Activated T-cell treated with anti-CD3 and anti-CD28 coated beads, Interleukin-2, amount 50 U/mL, for 1 hour (primary cell): ENCODE data around the gene OOSP3.
"Not testable (repeated sequence)": the region's sequence is repeated elsewhere in the genome, so short reads cannot be mapped to it uniquely, and the experiment has no call there.

Experiments used
- DNase-seq: peaks from one replicate; pipeline ENCODE4 v3.0.0-alpha.2; 2020

The OOSP3 gene, protein sequence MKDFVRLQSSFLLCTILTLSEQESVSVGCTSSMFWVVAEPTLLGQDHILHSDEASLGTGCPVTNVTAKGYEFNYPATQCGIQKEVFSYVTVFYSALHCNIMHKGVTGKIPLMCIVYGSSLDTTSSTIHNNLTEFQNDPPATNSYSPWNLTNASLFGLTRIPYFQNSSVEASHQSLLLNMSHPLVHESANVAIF

DNA sequence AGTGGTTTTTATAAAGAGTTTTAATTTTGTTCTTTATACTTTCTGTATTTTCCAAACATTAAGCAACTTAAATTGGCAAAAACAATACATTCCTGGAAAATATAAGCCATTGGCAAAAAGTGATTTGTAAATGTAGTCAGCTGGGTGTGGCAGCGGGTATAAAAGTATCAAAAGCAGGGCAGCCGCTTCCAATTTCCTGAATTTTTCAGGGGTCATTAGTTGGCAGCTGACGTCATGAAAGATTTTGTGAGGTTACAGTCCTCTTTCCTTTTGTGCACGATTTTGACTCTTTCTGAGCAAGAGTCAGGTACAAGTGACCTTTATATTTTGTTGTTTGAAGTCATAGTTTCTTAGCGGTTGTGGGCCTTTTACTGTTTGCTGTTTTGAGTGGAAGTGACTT is at the start of gene OOSP3:
Gene OOSP3, plus strand, starts transcription at position 208 of the 400 bp plus-strand sequence. Its CDS starts 27 bp downstream, at position 235.
- DNase-seq: no peak

DNA sequence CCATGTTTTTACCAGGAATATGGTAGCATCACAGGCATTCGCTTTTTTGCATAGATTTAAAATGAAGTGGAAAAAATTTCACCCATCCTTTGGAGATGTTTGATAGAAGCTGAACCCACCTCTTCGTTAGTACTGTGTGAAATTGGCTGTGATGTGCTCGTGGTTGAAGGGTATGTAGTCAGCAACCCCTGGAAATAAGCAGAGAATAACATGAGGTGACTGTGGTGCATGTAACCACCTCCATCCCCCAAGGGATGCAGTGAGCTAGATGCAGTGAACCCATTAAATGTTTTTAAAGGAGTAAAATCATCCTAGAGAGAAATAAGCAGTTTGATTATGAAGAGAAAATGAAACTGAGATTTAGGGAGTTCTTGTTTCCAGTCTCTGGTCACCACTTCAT is 49.2 kb upstream of the OOSP3 start:
- no peak for DNase-seq

DNA sequence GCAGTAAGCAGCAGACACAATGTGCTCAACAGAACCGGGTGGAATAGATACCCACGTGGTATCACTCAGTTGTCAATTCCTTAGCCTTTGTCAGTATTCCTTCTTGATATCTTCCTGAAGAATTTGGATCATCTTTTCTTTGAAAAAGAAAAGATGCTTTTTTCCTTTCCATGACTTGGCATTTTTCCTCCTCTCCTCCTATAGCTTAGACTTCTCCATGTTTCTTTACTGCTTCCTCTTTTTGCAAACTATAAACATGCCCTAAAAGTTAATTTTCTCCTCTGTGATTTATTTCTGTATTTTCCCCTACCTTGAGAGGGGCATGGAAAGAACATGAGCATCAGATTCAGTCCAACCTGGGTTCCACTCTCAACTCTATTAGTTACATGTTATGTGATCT is 45.0 kb upstream of the OOSP3 start:
- no peak for DNase-seq

DNA sequence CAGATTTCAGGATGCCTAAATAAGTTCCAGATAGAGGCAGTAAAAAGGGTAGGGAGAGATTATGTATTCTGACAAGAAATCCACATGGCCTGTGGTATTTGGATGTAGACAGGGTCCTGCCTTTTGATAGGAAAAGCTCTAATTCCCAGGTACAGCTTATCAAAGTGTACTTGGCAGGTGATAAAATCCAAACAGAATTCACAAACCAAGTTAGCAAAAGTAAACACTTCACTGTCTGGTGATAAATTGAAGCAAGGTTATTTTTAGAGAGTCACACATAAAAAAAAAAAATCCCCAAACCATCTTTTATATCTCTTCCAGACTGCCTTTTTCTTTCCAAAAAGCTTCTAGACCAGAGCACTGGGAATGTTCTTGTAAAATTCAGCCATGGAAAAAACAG is 39.0 kb upstream of the OOSP3 start:
- DNase-seq: no peak

DNA sequence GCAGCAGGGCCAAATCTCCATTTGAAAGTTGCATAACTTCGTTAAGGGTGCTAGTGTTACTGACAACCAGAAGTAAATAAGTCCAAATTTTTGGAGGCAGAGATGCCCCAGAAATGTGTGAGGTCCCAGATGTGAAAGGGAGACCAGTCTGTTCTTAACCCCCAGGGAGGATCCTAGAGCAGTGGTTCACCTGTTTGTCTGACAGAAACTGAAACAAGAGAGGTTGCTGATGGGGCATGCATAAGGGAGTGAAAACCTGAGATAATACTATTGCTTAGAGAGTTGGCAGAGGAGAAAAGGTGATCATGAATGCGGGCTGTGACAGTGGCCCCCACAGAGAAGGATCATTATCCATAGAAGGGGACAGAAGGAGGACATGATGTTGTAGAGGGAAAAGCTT is 37.1 kb upstream of the OOSP3 start:
- no peak for DNase-seq

DNA sequence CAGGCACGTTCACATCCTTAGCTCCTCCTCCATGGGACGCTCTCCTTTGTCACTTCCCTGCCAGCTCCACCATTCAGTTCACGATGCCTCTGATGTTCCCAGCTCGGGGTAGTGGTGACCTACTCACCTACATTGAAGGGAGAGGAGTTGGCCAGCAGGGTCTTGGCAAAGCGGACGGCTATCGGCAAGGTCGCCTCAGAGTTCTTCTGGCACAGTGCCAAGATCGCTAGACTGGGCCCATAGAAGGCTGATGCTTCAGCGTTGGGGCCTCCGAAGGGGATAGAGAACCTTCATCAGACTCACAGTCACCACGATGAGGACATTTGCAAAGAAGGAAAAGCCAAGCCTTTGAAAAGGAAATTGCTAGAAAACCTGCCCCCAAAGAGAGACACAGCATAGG is 36.3 kb upstream of the OOSP3 start:
- DNase-seq: no peak

DNA sequence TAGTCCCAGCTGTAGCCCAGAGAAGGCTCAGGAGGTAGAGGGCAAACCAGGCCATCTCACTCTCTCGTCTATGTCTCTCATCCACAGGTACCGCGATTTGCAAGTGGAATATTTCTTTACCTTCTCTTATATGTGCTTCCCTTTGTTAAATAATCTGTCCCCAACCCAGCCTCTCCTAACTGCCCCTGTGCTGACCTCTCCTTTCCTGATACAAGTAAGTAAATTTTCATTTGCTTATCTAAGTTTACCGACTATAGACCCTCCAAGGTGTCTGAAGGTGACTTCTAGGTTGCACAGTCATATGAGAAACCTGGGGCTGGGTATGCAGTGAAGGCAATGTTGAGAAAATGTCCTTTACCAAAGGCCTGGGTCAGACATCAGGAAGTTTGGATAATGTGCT is 33.2 kb upstream of the OOSP3 start, which contains the start of gene CBLIF:
Gene CBLIF, minus strand, starts transcription at position 101 of the 400 bp plus-strand sequence. Its CDS starts 46 bp downstream, at position 55.
- no peak for DNase-seq

DNA sequence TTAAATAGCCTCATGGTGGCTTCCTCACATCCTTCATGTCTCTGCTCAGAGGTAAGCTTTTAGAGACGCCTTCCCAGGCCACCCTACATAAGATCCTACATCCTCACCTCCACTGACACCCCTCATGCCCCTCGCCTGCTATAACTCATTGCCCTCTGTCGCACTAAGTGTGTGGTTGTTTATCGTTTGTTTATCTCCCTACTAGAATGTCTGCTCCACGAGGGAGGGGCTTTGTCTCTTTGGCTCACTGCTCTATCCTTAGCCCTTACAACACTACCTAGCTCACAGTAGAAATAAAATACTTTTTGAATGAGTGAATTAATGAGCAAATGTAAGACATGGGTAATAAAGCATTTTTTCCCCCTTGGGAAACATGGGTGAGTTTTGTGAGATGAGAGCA is 32.0 kb upstream of the OOSP3 start:
- DNase-seq: no peak

DNA sequence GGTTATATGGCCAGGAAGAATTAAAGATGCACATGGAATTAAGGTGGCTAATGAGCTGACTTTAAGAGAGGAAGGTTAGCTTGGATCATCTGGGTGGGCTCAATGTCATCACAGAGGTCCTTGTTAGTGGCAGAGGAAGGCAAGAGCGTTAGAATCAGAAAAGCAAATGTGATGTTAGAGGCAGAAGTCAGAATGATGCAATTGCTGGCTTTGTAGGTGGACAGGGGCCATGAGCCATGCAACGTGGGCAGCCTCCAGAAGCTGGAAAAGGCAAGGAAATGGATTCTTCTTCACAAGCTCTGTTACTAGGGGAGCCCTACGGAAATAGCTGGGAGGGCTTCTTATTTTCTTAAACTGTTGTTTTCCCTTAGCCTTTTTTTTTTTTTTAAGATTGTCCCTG is 31.0 kb upstream of the OOSP3 start:
- DNase-seq: no peak

DNA sequence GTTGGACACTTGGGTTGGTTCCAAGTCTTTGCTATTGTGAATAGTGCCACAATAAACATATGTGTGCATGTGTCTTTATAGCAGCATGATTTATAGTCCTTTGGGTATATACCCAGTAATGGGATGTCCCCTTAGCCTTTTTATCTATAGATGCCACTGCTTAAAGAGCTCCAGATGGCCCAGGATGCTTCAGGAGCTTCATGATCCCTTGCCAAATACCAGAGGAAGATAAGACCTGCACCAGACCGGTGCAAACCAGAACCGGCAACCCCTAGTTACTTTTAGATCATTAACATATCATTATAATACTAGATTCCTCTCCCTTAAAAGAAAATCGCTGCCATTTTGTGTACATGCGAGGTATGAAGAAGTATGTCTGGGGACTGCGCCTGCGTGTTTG is 30.1 kb upstream of the OOSP3 start:
- DNase-seq: not testable (repeated sequence)

DNA sequence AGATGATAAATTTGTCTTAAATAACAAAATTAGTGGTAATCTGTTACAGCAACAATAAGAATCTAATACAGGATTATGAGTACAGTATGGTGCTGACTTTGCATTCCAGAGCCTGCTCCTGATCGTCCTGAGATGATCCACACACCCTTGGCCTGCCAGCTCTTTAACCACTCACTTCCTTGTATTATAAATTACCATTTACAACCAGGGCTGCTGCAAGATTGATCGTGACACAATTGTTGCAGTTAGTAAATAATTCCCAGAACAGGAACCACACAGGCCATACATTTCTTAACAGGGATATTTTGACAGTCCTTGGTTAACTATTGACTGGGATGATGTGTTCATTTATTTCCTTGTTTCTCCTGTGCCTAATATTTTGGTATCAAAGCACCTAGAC is 29.5 kb upstream of the OOSP3 start:
- DNase-seq: no peak

DNA sequence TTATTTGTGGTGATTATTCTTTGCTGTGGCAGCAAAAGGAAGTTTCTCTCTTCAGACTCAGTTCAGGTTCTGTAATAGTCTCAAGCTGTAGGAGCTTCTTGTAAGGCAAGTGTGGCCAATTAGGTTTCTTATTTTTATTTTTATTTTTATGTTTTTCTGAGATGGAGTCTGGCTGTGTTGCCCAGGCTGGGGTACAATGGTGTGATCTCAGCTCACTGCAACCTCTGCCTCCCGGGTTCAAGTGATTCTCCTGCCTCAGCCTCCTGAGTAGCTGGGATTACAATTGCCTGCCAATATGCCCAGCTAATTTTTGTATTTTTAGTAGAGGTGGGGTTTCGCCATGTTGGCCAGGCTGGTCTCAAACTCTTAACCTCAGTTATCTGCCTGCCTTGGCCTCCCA is 29.0 kb upstream of the OOSP3 start:
- DNase-seq: not testable (repeated sequence)

DNA sequence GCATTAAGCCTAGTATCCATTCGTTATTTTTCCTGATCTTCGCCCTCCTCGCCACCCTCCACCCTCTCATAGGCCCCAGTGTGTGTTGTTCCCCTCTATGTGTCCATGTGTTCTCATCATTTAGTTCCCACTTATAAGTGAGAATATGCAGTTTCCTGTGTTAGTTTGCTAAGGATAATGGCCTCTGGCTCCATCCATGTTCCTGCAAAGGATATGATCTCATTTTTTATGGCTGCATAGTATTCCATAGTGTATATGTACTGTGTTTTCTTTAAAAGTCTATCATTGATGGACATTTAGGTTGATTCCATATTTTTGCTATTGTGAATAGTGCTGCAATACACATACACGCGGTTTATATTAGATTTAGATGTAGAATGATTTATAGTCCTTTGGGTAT is 27.2 kb upstream of the OOSP3 start:
- DNase-seq: not testable (repeated sequence)

DNA sequence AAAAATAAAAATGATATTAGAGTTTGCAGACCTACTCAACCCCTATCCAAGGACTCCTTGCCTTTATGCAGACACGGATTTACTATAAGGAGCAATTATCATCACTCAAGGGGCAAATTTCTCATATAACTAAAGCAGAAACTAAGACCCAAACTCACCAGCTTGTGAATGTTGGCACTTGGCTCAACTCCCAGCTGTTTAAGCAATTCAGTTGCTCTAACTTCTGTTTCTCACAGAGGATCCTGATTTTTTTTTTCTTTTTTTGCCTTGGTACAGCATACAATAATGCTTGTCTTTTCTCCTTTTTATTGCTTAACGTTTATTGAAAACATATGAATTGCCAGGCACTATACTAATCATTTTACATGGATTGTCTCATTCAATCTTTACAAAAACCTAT is 23.7 kb upstream of the OOSP3 start:
- no peak for DNase-seq

DNA sequence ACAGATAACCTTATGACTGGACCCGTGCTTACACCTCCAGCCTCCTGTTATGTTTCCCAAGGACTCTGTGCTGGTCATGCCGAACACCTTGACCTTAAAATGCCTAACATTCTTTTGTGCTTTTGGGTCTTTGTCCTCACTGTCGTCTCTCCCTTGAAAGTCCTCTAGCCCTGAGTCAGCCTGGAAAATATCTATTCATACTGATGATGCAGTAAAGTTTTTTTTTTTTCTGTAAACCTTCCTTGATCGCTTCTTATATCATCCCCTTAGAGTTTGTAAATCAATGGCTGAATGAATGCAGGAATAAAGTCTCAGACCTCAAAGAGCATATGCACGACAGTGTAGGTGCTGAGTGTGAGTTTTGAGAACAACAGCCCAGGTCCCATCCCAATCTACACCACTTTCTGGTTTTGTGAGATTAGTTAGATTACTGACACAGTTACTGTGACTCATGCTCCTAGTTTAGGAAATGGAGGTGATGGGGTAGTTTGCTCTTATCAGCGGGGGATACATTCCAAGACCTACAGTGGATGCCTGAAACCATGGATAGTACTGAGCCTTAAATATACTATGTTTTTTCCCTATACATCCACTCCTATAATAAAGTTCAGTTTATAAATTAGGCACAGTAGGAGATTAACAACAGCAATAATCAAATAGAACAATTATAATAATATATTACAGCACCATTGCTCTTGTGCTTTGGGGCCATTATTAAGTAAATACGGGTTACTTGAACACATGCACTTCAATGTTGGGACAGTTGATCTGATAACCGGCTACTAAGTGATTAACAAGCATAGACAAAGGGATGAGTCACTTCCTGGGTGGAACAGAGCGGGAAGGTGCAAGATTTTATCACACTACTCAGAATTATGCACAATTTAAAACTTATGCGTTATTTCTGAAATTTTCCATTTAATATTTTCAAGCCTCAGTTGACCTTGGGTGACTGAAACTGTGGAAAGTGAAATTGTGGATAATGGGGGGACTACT is 20.8 kb upstream of the OOSP3 start:
- no peak for DNase-seq

DNA sequence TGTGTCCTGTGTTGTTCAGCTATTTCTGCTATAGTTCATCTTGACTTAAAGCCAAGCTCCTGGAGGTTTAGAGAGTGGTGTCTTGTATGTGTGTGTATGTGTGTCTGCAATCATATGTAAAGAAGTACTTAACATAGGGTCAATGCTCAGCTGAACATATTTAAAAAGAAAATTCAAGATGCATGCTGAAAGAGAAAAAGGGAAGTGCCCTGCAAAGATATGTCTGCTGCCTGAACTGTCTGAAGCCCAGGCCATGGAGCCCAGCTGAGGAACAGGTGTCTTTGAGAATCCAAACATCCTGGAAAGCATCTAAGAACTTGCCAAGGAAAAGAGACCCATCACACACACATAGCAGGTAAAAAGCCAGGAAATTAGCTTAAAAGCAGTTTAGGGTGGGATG is 18.9 kb upstream of the OOSP3 start:
- DNase-seq: no peak

DNA sequence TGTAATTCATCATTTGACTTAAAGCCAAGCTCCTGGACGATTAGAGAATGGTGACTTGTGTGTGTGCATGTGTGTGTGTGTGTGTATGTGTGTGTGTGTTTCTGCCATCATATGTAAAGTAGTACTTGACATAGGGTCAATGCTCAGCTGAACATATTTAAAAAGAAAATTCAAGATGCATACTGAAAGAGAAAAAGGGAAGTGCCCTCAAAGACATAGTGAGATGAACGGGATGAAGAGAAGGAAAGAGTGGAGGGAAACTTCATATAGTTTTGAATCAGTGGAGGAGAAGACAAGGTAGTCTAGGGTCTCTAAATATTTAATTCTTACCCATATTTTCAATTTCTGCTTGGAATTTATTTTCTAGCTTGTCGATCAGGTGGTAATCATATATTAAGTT is 16.3 kb upstream of the OOSP3 start:
- DNase-seq: no peak

DNA sequence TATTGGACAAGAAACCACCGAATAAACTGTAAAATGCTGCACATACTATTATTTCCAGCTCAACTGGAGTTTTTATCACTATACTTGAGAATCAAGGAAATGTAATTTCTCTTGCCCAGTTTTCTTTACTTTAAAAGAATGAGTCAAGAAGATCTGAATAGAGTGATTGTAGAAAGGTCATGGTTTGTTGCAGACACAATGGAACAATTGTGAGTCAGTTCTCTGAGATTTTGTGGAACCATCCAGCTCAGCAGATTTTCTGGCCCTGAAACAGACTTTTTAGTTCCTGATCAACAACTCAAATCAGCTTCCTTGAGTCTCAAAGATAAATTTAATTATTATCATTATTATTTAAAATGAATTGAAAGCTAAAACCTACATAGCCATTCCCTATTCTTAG is 13.6 kb upstream of the OOSP3 start:
- no peak for DNase-seq

DNA sequence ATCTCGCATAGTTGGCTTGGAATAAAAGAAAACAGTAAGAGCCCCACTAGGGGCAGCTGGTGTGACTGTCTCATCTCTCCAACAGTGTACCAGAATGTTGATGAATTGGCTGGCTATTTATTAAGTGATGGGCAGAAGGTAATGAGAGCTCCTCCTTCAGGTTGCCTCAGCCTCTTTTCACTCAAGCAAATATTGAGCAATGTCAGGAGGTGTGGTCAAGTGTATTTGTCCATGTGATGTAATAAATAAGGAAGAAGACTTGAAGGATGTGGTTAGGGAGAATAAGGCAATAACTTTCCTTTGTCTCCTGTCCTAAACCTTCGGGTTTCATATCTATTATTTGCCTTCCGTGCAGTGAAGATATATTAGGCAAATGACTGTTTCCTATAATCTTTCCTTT is 12.2 kb upstream of the OOSP3 start, which contains the start of gene TCN1:
Gene TCN1, minus strand, starts transcription at position 91 of the 400 bp plus-strand sequence. Its CDS starts 17 bp downstream, at position 74.
- DNase-seq: no peak

DNA sequence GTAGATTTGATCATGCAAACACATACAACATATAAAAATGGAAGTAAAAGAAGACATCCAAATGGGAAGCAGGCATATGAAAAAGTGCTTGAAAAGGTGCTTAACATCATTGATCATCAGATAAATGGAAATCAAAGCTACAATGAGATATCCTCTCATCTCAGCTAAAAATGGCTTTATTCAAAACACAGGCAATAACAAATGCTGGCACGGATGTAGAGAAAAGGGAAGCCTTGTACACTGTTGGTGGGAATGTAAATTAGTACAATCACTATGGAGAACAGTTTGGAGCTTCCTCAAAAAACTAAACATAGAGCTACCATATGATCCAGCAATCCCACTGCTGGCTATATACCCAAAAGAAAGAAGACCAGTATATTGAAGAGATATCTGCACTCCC is 11.7 kb upstream of the OOSP3 start:
- no peak for DNase-seq

DNA sequence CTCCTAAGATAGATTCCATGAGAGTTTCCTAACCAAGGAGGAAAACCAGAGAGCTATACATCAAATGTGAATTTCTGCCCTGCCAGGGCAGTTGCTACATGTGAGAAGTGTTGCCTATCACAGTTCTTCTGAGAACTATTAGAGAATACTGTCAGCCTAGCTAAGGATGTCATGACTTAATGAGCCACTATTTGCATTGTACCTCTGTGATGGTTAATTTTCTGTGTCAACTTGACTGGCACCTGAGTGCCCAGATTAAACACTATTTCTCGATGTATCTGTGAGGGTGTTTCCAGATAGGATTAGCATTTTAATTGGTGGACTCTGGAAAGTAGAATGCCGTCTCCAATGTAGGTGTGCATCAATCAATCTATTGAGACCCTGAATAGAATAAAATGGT is 10.6 kb upstream of the OOSP3 start:
- DNase-seq: no peak

DNA sequence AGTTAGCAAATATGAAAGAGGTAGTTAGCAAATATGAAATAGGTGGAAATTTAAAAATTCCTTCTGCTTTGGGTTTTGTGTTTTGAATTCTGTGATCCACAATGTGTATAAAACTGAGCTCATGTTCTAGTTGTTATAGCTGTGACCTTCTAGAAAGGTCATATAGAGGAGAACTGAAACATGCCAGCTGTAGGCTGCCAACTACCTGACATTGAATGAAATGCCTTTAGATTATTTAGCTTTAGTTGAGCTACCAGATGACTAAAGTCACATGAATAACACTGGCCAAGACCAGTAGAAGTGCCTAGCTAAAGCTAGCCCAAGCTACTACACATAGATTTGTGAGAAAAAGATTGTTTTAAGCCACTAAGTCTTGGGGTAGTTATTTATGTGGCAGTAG is 6.5 kb upstream of the OOSP3 start:
- DNase-seq: no peak

DNA sequence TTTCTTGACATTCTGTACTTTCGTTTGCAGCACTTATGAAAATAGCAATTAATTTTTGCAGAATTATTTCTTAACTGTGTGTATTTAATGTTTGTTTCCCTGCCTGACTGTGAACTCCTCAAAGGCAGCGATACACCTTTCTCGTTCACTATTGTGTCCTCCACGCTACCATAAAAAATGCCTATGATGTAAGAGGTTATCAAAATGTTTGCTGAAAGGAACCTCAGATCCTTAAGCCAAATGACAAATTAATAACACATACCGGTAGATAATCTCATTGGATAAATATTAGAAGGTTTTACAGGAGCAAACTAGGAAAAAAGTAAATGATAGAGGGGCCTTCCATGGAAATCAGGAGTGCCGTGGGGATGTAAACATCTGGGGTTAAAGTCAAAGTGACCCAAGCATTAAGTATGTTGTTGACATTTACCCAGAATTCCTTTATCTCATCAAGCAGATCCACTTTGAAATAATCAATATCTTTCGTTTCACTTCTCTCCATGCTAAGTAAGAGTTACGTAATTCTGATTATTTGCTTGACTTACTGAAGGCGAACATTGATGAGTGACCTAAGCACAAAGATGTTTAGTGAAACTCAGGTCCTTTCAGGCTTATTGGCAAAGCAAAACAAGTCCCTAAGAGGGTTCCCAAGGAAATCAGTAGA is 2.6 kb upstream of the OOSP3 start:
- no peak for DNase-seq

DNA sequence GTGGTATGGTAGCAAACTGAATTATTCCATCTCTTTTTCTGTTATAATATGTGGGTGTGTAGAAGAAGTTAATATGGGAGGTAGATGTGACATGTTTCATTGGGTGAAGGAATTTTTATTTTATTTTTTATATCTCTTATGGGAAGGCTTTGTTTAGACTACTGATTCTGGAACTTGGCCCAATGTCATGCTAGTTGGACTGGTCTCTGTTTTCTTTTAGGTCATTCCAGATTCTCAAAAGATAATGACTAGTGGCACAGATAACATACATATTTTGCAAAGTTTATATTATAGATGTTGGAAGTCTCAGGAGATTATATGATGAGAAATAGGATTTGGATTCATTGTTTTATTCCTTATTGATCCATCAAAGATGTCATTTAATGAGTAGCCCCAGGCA is 1.3 kb upstream of the OOSP3 start:
- DNase-seq: no peak
